GM12872 (cell line): ENCODE data around the gene VSIG10L.

Experiments used
- CTCF ChIP-seq: IDR thresholded peaks from 3 replicates; pipeline ENCODE4 v1.5.1; 2011; ENCODE audit warnings: low read depth, mild to moderate bottlenecking, low read length, moderate library complexity; ENCODE audit not compliant: insufficient read depth

Gene VSIG10L

GRCh38 chr19:51377422-51377821, 35.5 kb upstream of the VSIG10L start:
- no peak for TF ChIP-seq CTCF

- TF ChIP-seq CTCF = no peak
These were observed 33.7 kb upstream of the VSIG10L start for GRCh38 chr19:51375504-51376221.

GRCh38 chr19:51372649-51373504, 30.9 kb upstream of the VSIG10L start, which contains the start of gene NKG7:
TSS of gene NKG7 (minus strand) at chr19:51372654. CDS start at chr19:51372535, 119 bp downstream.
- no peak for TF ChIP-seq CTCF

- no peak for TF ChIP-seq CTCF
These were observed 30.2 kb upstream of the VSIG10L start for GRCh38 chr19:51372021-51372648.

GRCh38 chr19:51371186-51371690, 29.3 kb upstream of the VSIG10L start:
- TF ChIP-seq CTCF = no peak

GRCh38 chr19:51370230-51370629, 28.3 kb upstream of the VSIG10L start:
- TF ChIP-seq CTCF = no peak
